ENCODE measurements around the gene NAP1L4. TPM values are rescaled to one million over a fixed set of nuclear protein-coding genes. Genes with fewer than 3 reads are reported as not detected.

NAP1L4 gene
- total and polyA plus RNA-seq, 2 of the 8 experiments (the other 6 are each of a cell fraction or from before 2014, with no cell fraction given): 75.8 to 194 TPM

DNA sequence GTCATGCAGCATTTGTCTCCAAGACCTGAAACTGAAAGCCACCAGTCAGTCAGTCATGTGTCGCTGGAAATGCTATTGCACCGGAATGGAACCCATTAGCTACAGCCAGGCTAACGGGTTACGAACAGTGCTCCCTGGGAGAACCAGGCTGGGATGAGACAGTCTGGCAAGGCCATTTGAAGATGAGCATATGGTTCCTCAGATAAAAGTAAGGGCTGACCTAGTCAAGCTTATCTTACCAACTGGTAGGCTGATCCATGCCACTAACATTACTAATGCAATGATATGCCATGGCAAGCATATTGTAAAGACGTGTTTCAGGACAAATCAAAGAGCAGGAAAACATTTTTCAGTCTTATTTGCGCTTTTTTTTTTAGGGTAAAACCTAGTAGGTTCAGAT is 28.4 kb downstream of the NAP1L4 start:
- H3K79me1 ChIP-seq (ENCODE audit: low read depth, low read length): peaks cover 9% of the 10 kb centered on the region; the same call in 1 of the 2 replicates
- H4K20me1 ChIP-seq (replicated peaks in 1 of 2; ENCODE audit: control insufficient read depth in 1 of 2, insufficient read depth in 2 of 2, low read length in 2 of 2): peaks cover 32% of the 10 kb centered on the region in 2 experiments
- DNase-seq (ENCODE audit: low read depth in 1 of 2, low spot score in 2 of 2) (no peak), FAIRE-seq (no peak)
- no peak overlapping the region for H3K9ac ChIP-seq (replicated peaks in 1 of 4; ENCODE audit: extremely low read depth in 1 of 4, low read depth in 3 of 4, low read length in 3 of 4)
- H2BK5ac ChIP-seq (ENCODE audit: low read depth, low read length): peak overlapping the region; percentile 44; the same call in 1 of the 2 replicates
- no peak overlapping the region for H3K18ac ChIP-seq (ENCODE audit: extremely low read depth, low read length)
- H3K79me2 ChIP-seq (ENCODE audit: control insufficient read depth in 1 of 2, insufficient read depth in 2 of 2, low read length in 2 of 2): peaks cover 3 to 39% of the 10 kb centered on the region in 2 experiments; a peak in 3 of 4 replicates
- H2BK12ac ChIP-seq (ENCODE audit: low read depth, low read length): no peak overlapping the region
- H3K23ac ChIP-seq (ENCODE audit: insufficient read length): no peak overlapping the region
- no peak overlapping the region for H2AFZ ChIP-seq (ENCODE audit: low read length)
- POLR2A ChIA-PET (ENCODE audit: partially characterized antibody): interaction anchor here (0.8 to 1.0 kb wide), 2 partner anchors 11 to 52 kb away, joined by 3 read pairs; no protein-coding TSS in a partner anchor
- H4K8ac ChIP-seq (ENCODE audit: extremely low read depth, insufficient read depth, low read length): no peak overlapping the region
- TF ChIP-seq SAP30 (IDR thresholded peaks at IDR 0.05; ENCODE audit: insufficient read depth, insufficient replicate concordance, low read length) (no peak), POLR2AphosphoS5 (IDR thresholded peaks at IDR 0.05; ENCODE audit: low read depth, low read length) (no peak), CREB1 (IDR thresholded peaks at IDR 0.05) (no peak), SP2 (IDR thresholded peaks at IDR 0.05; ENCODE audit: low read length) (no peak), HDAC2 (IDR thresholded peaks at IDR 0.05; ENCODE audit: borderline replicate concordance in 1 of 2, low read depth in 2 of 2, low read length in 2 of 2) (no peak), ATF3 (IDR thresholded peaks at IDR 0.05; ENCODE audit: insufficient read depth, low read depth, low read length) (no peak), CEBPB (IDR thresholded peaks at IDR 0.05; ENCODE audit: low read depth, low read length) (no peak), SIN3A (conservative IDR thresholded peaks at IDR 0.05 in 1 of 2, IDR thresholded peaks at IDR 0.05 in 1 of 2; ENCODE audit: low read depth in 1 of 2, low read length in 2 of 2) (no peak), RNF2 (IDR thresholded peaks at IDR 0.05; ENCODE audit: borderline replicate concordance, low read depth, low read length, missing control alignments, poor library complexity, severe bottlenecking) (no peak), RXRA (IDR thresholded peaks at IDR 0.05; ENCODE audit: insufficient read depth, low read depth, low read length) (no peak)
- H2BK20ac ChIP-seq (ENCODE audit: low read length): no peak overlapping the region
- H3K9me3 ChIP-seq (ENCODE audit: insufficient read depth in 2 of 2, low read depth in 1 of 2, low read length in 1 of 2): no peaks in the 10 kb centered on the region
- no peaks in the 10 kb centered on the region for H3K27me3 ChIP-seq (replicated peaks in 1 of 4; ENCODE audit: control insufficient read depth in 3 of 4, extremely low read depth in 1 of 4, insufficient read depth in 3 of 4, low read length in 3 of 4)
- no peak overlapping the region for H2BK120ac ChIP-seq (replicated peaks; ENCODE audit: low read depth, low read length)
- no peak overlapping the region for H3K14ac ChIP-seq (ENCODE audit: insufficient read length)
- H3K56ac ChIP-seq (replicated peaks; ENCODE audit: insufficient read length, low read depth, low read length): no peak overlapping the region
- no peak overlapping the region for H3K4me3 ChIP-seq (ENCODE audit: extremely low read depth in 1 of 4, insufficient read depth in 2 of 4, low read depth in 3 of 4, low read length in 4 of 4)
- H2AK5ac ChIP-seq (ENCODE audit: low read depth, low read length): no peak overlapping the region
- peaks cover 0 to 5% (median 3%) of the 10 kb centered on the region in 4 experiments; a peak in 6 of 7 replicates for H3K4me1 ChIP-seq (replicated peaks in 1 of 4; ENCODE audit: control insufficient read depth in 3 of 4, insufficient read depth in 4 of 4, low read length in 3 of 4)
- WGBS, 2 experiments (ENCODE audit: extremely low coverage in 1 of 2, insufficient coverage in 1 of 2, insufficient read length in 1 of 2, insufficient replicate concordance in 2 of 2, low coverage in 1 of 2, low lambda C conversion rate in 2 of 2, missing lambda C conversion rate in 1 of 2): 94% methylated on average over 6 of the region's 6 CpGs; no CpG with 5 or more reads in 1 of the 2 experiments
- no peak overlapping the region for H4K91ac ChIP-seq (replicated peaks; ENCODE audit: insufficient read length, low read length)
- no peak overlapping the region for H3K4me2 ChIP-seq (ENCODE audit: insufficient read depth in 1 of 2, low read depth in 2 of 2, low read length in 2 of 2)
- H3K23me2 ChIP-seq (ENCODE audit: low read depth, low read length): no peaks in the 10 kb centered on the region
- CTCF ChIA-PET (ENCODE audit: partially characterized antibody): interaction anchor here (1.2 to 4.7 kb wide), 2 partner anchors 9 to 12 kb away, joined by 6 to 19 read pairs; no protein-coding TSS in a partner anchor
- H4K5ac ChIP-seq (ENCODE audit: insufficient read length, low read depth, low read length): no peak overlapping the region
- H3K4ac ChIP-seq (replicated peaks; ENCODE audit: insufficient read length, low read depth, low read length): no peak overlapping the region
- no peak overlapping the region for H3K27ac ChIP-seq (ENCODE audit: low read depth, low read length)
- no peak overlapping the region for H2BK15ac ChIP-seq (ENCODE audit: low read length)
- H3K36me3 ChIP-seq (ENCODE audit: control insufficient read depth in 2 of 4, insufficient read depth in 4 of 4, low read length in 3 of 4): peaks cover 30 to 79% (median 60%) of the 10 kb centered on the region in 4 experiments

Measured in H1 (cell line).